MG63 (cell line): ENCODE measurements around the gene GOLT1A. TPM values are rescaled to one million over a fixed set of nuclear protein-coding genes. Genes with fewer than 3 reads are reported as not detected.
"Not testable (repeated sequence)": the region's sequence is repeated elsewhere in the genome, so short reads cannot be mapped to it uniquely, and the experiment has no call there.

Experiments
- DNase-seq: peaks from one replicate; pipeline ENCODE4 v3.0.0-alpha.2; 2020
- H3K27me3 ChIP-seq: fragments of 250-450 bp; sonication (Bioruptor Pico); 2 replicates; pipeline ENCODE4 v1.5.1; 2020; ENCODE audit warnings: mild to moderate bottlenecking, moderate library complexity
- H3K36me3 ChIP-seq: fragments of 250-450 bp; sonication (Bioruptor Pico); 2 replicates; pipeline ENCODE4 v1.5.1; 2020; ENCODE audit warnings: mild to moderate bottlenecking, moderate library complexity
- H3K4me3 ChIP-seq: fragments of 250-450 bp; sonication (Bioruptor Pico); 2 replicates; pipeline ENCODE4 v1.5.1; 2020; ENCODE audit warnings: mild to moderate bottlenecking, moderate library complexity
- H3K9me3 ChIP-seq: fragments of 250-450 bp; sonication (Bioruptor Pico); 2 replicates; pipeline ENCODE4 v1.5.1; 2020; ENCODE audit warnings: mild to moderate bottlenecking, moderate library complexity
- total RNA-seq: library from RNA; depleted of rRNA; stranded (reverse); fragments of >200 nt; shearing (Covaris generic); gene quantifications from 2 replicates; pipeline ENCODE4 v1.2.3, GENCODE V29; 2014; ENCODE audit warnings: low replicate concordance

The GOLT1A gene
- total RNA-seq, 1 experiment from 2014 or later: not detected

- Histone ChIP-seq H3K9me3 (no peaks in the 10 kb centered on the region), H3K27me3 (no peaks in the 10 kb centered on the region), H3K4me3 (no peak overlapping the region), H3K36me3 (no peaks in the 10 kb centered on the region)
- DNase-seq: no peak
Measured at GRCh38 chr1:204251926-204252689, 38.3 kb upstream of the GOLT1A start.

- DNase-seq: no peak
- H3K36me3 ChIP-seq: no peaks in the 10 kb centered on the region
- no peak overlapping the region for H3K4me3 ChIP-seq
- H3K27me3 ChIP-seq: no peaks in the 10 kb centered on the region
- H3K9me3 ChIP-seq: no peaks in the 10 kb centered on the region
Measured at GRCh38 chr1:204251286-204251685, 37.5 kb upstream of the GOLT1A start.

- H3K36me3 ChIP-seq: no peaks in the 10 kb centered on the region
Measured at GRCh38 chr1:204250428-204251030, 36.7 kb upstream of the GOLT1A start.

GRCh38 chr1:204249736-204250427, 36.1 kb upstream of the GOLT1A start:
- Histone ChIP-seq H3K36me3 (no peaks in the 10 kb centered on the region), H3K4me3 (no peak overlapping the region), H3K27me3 (no peaks in the 10 kb centered on the region), H3K9me3 (no peaks in the 10 kb centered on the region)
- no peak for DNase-seq

More at GRCh38 chr1:204250428-204251030, 36.7 kb upstream of the GOLT1A start:
- Histone ChIP-seq H3K4me3 (no peak overlapping the region), H3K9me3 (no peaks in the 10 kb centered on the region), H3K27me3 (no peaks in the 10 kb centered on the region)
- no peak for DNase-seq

- Histone ChIP-seq H3K4me3 (no peak overlapping the region), H3K9me3 (no peaks in the 10 kb centered on the region), H3K36me3 (no peaks in the 10 kb centered on the region), H3K27me3 (no peaks in the 10 kb centered on the region)
- no peak for DNase-seq
Measured at GRCh38 chr1:204248954-204249353, 35.2 kb upstream of the GOLT1A start.

- no peak for DNase-seq
- Histone ChIP-seq H3K36me3 (no peaks in the 10 kb centered on the region), H3K27me3 (no peaks in the 10 kb centered on the region), H3K9me3 (no peaks in the 10 kb centered on the region), H3K4me3 (no peak overlapping the region)
Measured at GRCh38 chr1:204246876-204247275, 33.1 kb upstream of the GOLT1A start.

- no peak overlapping the region for H3K4me3 ChIP-seq
- H3K27me3 ChIP-seq: no peaks in the 10 kb centered on the region
- H3K36me3 ChIP-seq: no peaks in the 10 kb centered on the region
- no peaks in the 10 kb centered on the region for H3K9me3 ChIP-seq
- DNase-seq: no peak
Measured at GRCh38 chr1:204242920-204243319, 29.1 kb upstream of the GOLT1A start.

- H3K4me3 ChIP-seq: no peak overlapping the region
- H3K36me3 ChIP-seq: no peaks in the 10 kb centered on the region
- H3K27me3 ChIP-seq: no peaks in the 10 kb centered on the region
- DNase-seq: no peak
- H3K9me3 ChIP-seq: no peaks in the 10 kb centered on the region
Measured at GRCh38 chr1:204241914-204242313, 28.1 kb upstream of the GOLT1A start.

GRCh38 chr1:204241050-204241449, 27.3 kb upstream of the GOLT1A start:
- Histone ChIP-seq H3K36me3 (no peaks in the 10 kb centered on the region), H3K4me3 (no peak overlapping the region), H3K27me3 (no peaks in the 10 kb centered on the region), H3K9me3 (no peaks in the 10 kb centered on the region)
- no peak for DNase-seq

GRCh38 chr1:204240233-204240632, 26.4 kb upstream of the GOLT1A start:
- H3K9me3 ChIP-seq: no peaks in the 10 kb centered on the region

GRCh38 chr1:204239401-204239800, 25.6 kb upstream of the GOLT1A start:
- H3K4me3 ChIP-seq, DNase-seq, H3K27me3 ChIP-seq, H3K9me3 ChIP-seq, H3K36me3 ChIP-seq: not testable (repeated sequence)

More at GRCh38 chr1:204240233-204240632, 26.4 kb upstream of the GOLT1A start:
- no peaks in the 10 kb centered on the region for H3K27me3 ChIP-seq
- DNase-seq: no peak
- no peaks in the 10 kb centered on the region for H3K36me3 ChIP-seq
- no peak overlapping the region for H3K4me3 ChIP-seq

GRCh38 chr1:204238520-204238919, 24.7 kb upstream of the GOLT1A start:
- not testable (repeated sequence) for DNase-seq, H3K4me3 ChIP-seq, H3K36me3 ChIP-seq, H3K9me3 ChIP-seq, H3K27me3 ChIP-seq

- H3K4me3 ChIP-seq, H3K27me3 ChIP-seq, H3K9me3 ChIP-seq, H3K36me3 ChIP-seq, DNase-seq: not testable (repeated sequence)
Measured at GRCh38 chr1:204237515-204237914, 23.7 kb upstream of the GOLT1A start.

- Histone ChIP-seq H3K36me3 (no peaks in the 10 kb centered on the region), H3K4me3 (no peak overlapping the region), H3K27me3 (no peaks in the 10 kb centered on the region), H3K9me3 (no peaks in the 10 kb centered on the region)
- DNase-seq: no peak
Measured at GRCh38 chr1:204232526-204232925, 18.7 kb upstream of the GOLT1A start.

- Histone ChIP-seq H3K27me3 (no peaks in the 10 kb centered on the region), H3K4me3 (no peak overlapping the region), H3K36me3 (no peaks in the 10 kb centered on the region), H3K9me3 (no peaks in the 10 kb centered on the region)
- no peak for DNase-seq
Measured at GRCh38 chr1:204230211-204230610, 16.4 kb upstream of the GOLT1A start.

GRCh38 chr1:204228896-204229295, 15.1 kb upstream of the GOLT1A start:
- DNase-seq: no peak
- Histone ChIP-seq H3K27me3 (no peaks in the 10 kb centered on the region), H3K9me3 (no peaks in the 10 kb centered on the region), H3K36me3 (no peaks in the 10 kb centered on the region), H3K4me3 (no peak overlapping the region)

- H3K36me3 ChIP-seq: no peaks in the 10 kb centered on the region
- no peak for DNase-seq
Measured at GRCh38 chr1:204227996-204228785, 14.4 kb upstream of the GOLT1A start.

More at GRCh38 chr1:204227996-204228785, 14.4 kb upstream of the GOLT1A start:
- Histone ChIP-seq H3K4me3 (no peak overlapping the region), H3K27me3 (no peaks in the 10 kb centered on the region), H3K9me3 (no peaks in the 10 kb centered on the region)
